CD14-positive monocyte (primary cell): ENCODE results near the gene ETV3L. TPM values are rescaled to one million over a fixed set of nuclear protein-coding genes. Genes with fewer than 3 reads are reported as not detected.

Experiments
- DNase-seq, 3 donors: peaks; one replicate each; pipeline ENCODE4 v3.0.0-alpha.2; 2011 to 2022
- H2AFZ ChIP-seq: 2 replicates; pipeline ENCODE4 v1.6.0; 2012; ENCODE audit warnings: mild to moderate bottlenecking, low read depth, low read length, inconsistent platforms; ENCODE audit not compliant: insufficient read depth, poor library complexity, severe bottlenecking
- H3K27ac ChIP-seq, 2 donors: 1 replicate in 1 of 2; 2 replicates in 1 of 2; pipeline ENCODE4 v1.5.1; 2012 to 2013; ENCODE audit warnings: low read length in 2 of 2, control low read depth in 1 of 2, inconsistent platforms in 1 of 2, low read depth in 1 of 2, mild to moderate bottlenecking in 1 of 2
- H3K27me3 ChIP-seq, 2 donors: one replicate each; pipeline versions ENCODE4 v1.6.0 to v1.6.1; 2011 to 2013; ENCODE audit warnings: low read length in 2 of 2; ENCODE audit not compliant: control insufficient read depth in 2 of 2, insufficient read depth in 2 of 2
- H3K36me3 ChIP-seq, 2 donors: replicated peaks in 1 of 2; 1 replicate in 1 of 2; 2 replicates in 1 of 2; pipeline versions ENCODE4 v1.5.1 to v1.6.1; 2012 to 2013; ENCODE audit warnings: low read length in 2 of 2, control low read depth in 1 of 2, inconsistent platforms in 1 of 2, mild to moderate bottlenecking in 1 of 2; ENCODE audit not compliant: insufficient read depth in 2 of 2, control insufficient read depth in 1 of 2
- H3K4me1 ChIP-seq, 2 donors: 1 replicate in 1 of 2; 2 replicates in 1 of 2; pipeline versions ENCODE4 v1.5.1 to v1.6.1; 2012 to 2013; ENCODE audit warnings: low read length in 2 of 2, control low read depth in 1 of 2, inconsistent platforms in 1 of 2, mild to moderate bottlenecking in 1 of 2, moderate library complexity in 1 of 2; ENCODE audit not compliant: insufficient read depth in 2 of 2, control insufficient read depth in 1 of 2
- H3K4me2 ChIP-seq: replicated peaks from 2 replicates; pipeline ENCODE3; 2012; ENCODE audit warnings: low read length, moderate library complexity, mild to moderate bottlenecking; ENCODE audit not compliant: poor library complexity, severe bottlenecking; ENCODE audit errors: extremely low read depth
- H3K4me3 ChIP-seq, 3 experiments: fragments of 200-600 bp in 1 of 3; sonication (generic) in 1 of 3; replicated peaks in 1 of 3; 1 replicate in 2 of 3; 2 replicates in 1 of 3; pipeline ENCODE4 v1.5.1; 2011 to 2013; ENCODE audit warnings: low read length in 3 of 3, mild to moderate bottlenecking in 3 of 3, control low read depth in 2 of 3, low read depth in 2 of 3, inconsistent platforms in 1 of 3, moderate library complexity in 1 of 3
- H3K79me2 ChIP-seq: 2 replicates; pipeline ENCODE4 v1.6.0; 2012; ENCODE audit warnings: mild to moderate bottlenecking, control low read depth, inconsistent platforms, low read length, moderate library complexity; ENCODE audit not compliant: insufficient read depth
- H3K9ac ChIP-seq: 2 replicates; pipeline ENCODE4 v1.6.0; 2017; ENCODE audit warnings: low read length, mild to moderate bottlenecking; ENCODE audit not compliant: insufficient read depth, poor library complexity, severe bottlenecking
- H3K9me3 ChIP-seq, 2 donors: replicated peaks in 1 of 2; 1 replicate in 1 of 2; 2 replicates in 1 of 2; pipeline versions ENCODE4 v1.5.1 to v1.6.1; 2012 to 2013; ENCODE audit warnings: low read length in 2 of 2, control low read depth in 1 of 2; ENCODE audit not compliant: control insufficient read depth in 1 of 2, insufficient read depth in 1 of 2
- H4K20me1 ChIP-seq: 2 replicates; pipeline ENCODE4 v1.6.0; 2012; ENCODE audit warnings: mild to moderate bottlenecking, low read length, control low read depth, moderate library complexity; ENCODE audit not compliant: insufficient read depth
- H3K27ac Mint-ChIP-seq, 7 donors: one replicate each; pipeline ENCODE4 v1.8.0; 2020; ENCODE audit warnings: mild to moderate bottlenecking in 7 of 7, mixed read lengths in 7 of 7, moderate library complexity in 6 of 7, inconsistent platforms in 2 of 7
- H3K27me3 Mint-ChIP-seq, 3 donors: one replicate each; pipeline ENCODE4 v1.8.0; 2021 to 2022; ENCODE audit warnings: low read depth in 3 of 3, mild to moderate bottlenecking in 3 of 3, mixed read lengths in 3 of 3, moderate library complexity in 3 of 3, inconsistent platforms in 1 of 3
- H3K36me3 Mint-ChIP-seq, 2 donors: one replicate each; pipeline ENCODE4 v1.8.0; 2020; ENCODE audit warnings: mixed read lengths in 2 of 2, inconsistent platforms in 1 of 2, mild to moderate bottlenecking in 1 of 2
- H3K4me1 Mint-ChIP-seq: one replicate; pipeline ENCODE4 v1.8.0; 2020; ENCODE audit warnings: mild to moderate bottlenecking, mixed read lengths
- H3K4me3 Mint-ChIP-seq, 2 donors: one replicate each; pipeline ENCODE4 v1.8.0; 2020; ENCODE audit warnings: mild to moderate bottlenecking in 2 of 2, mixed read lengths in 2 of 2, moderate library complexity in 1 of 2
- H3K9me3 Mint-ChIP-seq, 7 donors: one replicate each; pipeline ENCODE4 v1.8.0; 2020 to 2022; ENCODE audit warnings: mixed read lengths in 7 of 7, mild to moderate bottlenecking in 6 of 7, moderate library complexity in 6 of 7, inconsistent platforms in 2 of 7
- CTCF ChIP-seq: fragments of 200-600 bp; IDR thresholded peaks from one replicate; pipeline ENCODE4 v1.8.0; 2022; ENCODE audit warnings: antibody characterized with exemption, mild to moderate bottlenecking
- WGBS: methylation state at CpG from one replicate; pipeline ENCODE4 v1.1.5; 2013; ENCODE audit warnings: missing lambda C conversion rate; ENCODE audit not compliant: insufficient coverage; 5-methylcytosine and 5-hydroxymethylcytosine counted together
- intact Hi-C, 2 donors: fragments of 100-400 bp; cut with micrococcal nuclease; formaldehyde crosslinking; loops; one replicate each; pipeline versions ENCODE4 v1.15.0 to v1.15.1; 2023
- polyA plus RNA-seq, 3 donors: library from polyadenylated mRNA; depleted of rRNA in 1 of 3; unstranded in 2 of 3; stranded (reverse) in 1 of 3; fragments of 300-500 nt in 2 of 3; fragments of >200 nt in 1 of 3; fragmentation: Illumina TruSeq in 2 of 3; gene quantifications; 1 replicate in 2 of 3; 2 replicates in 1 of 3; pipeline ENCODE4 v1.2.3, GENCODE V29; 2012 to 2021

Gene ETV3L
- polyA plus RNA-seq, 3 donors = 0.26 to 0.41 TPM; not detected in 1

- Mint-ChIP-seq H3K4me1 (peaks cover 39% of the 10 kb centered on the region), H3K9me3 (peaks cover 0 to 2% (median 0%) of the 10 kb centered on the region in 7 donors), H3K36me3 (no peaks in the 10 kb centered on the region), H3K4me3 (peak overlapping the region in 1 of 2 donors; percentile 30), H3K27me3 (peaks cover 0 to 5% (median 5%) of the 10 kb centered on the region in 3 donors), H3K27ac (peak overlapping the region in 3 of 7 donors; percentile 42 to 86 (median 60))
- H3K4me3 ChIP-seq = no peak overlapping the region
- no peaks in the 10 kb centered on the region for H3K27me3 ChIP-seq
- peak overlapping the region in 1 of 2 donors; percentile 4 for H3K27ac ChIP-seq
- H3K79me2 ChIP-seq = no peaks in the 10 kb centered on the region
- H3K4me1 ChIP-seq = peaks cover 31 to 38% of the 10 kb centered on the region in 2 donors
- H3K36me3 ChIP-seq = no peaks in the 10 kb centered on the region
- no peak overlapping the region for H2AFZ ChIP-seq
- H4K20me1 ChIP-seq = no peaks in the 10 kb centered on the region
- H3K9me3 ChIP-seq = no peaks in the 10 kb centered on the region
- intact Hi-C loops = loop anchor here in 1 of 2 donors (2.0 kb wide), 1 partner anchor 56 kb away; no protein-coding TSS in a partner anchor
- no peak for DNase-seq
- H3K4me2 ChIP-seq = no peak overlapping the region
- 93% methylated on average over 3 of the region's 9 CpGs for WGBS
- no peak for TF ChIP-seq CTCF
- no peak overlapping the region for H3K9ac ChIP-seq
These were observed 1.1 kb downstream of the ETV3L start for GRCh38 chr1:157098519-157098918.

GRCh38 chr1:157097692-157098091 lies 1.9 kb downstream of the ETV3L start:
- TF ChIP-seq CTCF = no peak
- WGBS = 100% methylated on average over 2 of the region's 6 CpGs
- H4K20me1 ChIP-seq = no peaks in the 10 kb centered on the region
- DNase-seq = no peak
- no peak overlapping the region for H3K27ac ChIP-seq
- H3K9ac ChIP-seq = no peak overlapping the region
- no peaks in the 10 kb centered on the region for H3K79me2 ChIP-seq
- H3K4me1 ChIP-seq = peaks cover 22 to 29% of the 10 kb centered on the region in 2 donors
- H3K4me1 Mint-ChIP-seq = peaks cover 31% of the 10 kb centered on the region
- peaks cover 0 to 2% (median 0%) of the 10 kb centered on the region in 7 donors for H3K9me3 Mint-ChIP-seq
- H3K27ac Mint-ChIP-seq = peak overlapping the region in 1 of 7 donors; percentile 26
- no peaks in the 10 kb centered on the region for H3K36me3 ChIP-seq
- H3K36me3 Mint-ChIP-seq = no peaks in the 10 kb centered on the region
- H3K4me3 Mint-ChIP-seq = no peak overlapping the region
- H3K4me2 ChIP-seq = no peak overlapping the region
- no peaks in the 10 kb centered on the region for H3K9me3 ChIP-seq
- intact Hi-C loops = loop anchor here in 1 of 2 donors (2.0 kb wide), 1 partner anchor 57 kb away; no protein-coding TSS in a partner anchor
- no peaks in the 10 kb centered on the region for H3K27me3 ChIP-seq
- peaks cover 0 to 5% (median 3%) of the 10 kb centered on the region in 3 donors for H3K27me3 Mint-ChIP-seq
- no peak overlapping the region for H3K4me3 ChIP-seq
- H2AFZ ChIP-seq = no peak overlapping the region
